Psoas muscle (tissue), 8 donors: ENCODE results near the gene NEK7. TPM values are rescaled to one million over a fixed set of nuclear protein-coding genes. Genes with fewer than 3 reads are reported as not detected.
"Not testable (repeated sequence)": the region's sequence is repeated elsewhere in the genome, so short reads cannot be mapped to it uniquely, and the experiment has no call there.

Source experiments
- ATAC-seq, 4 donors: fragments of 200-7000 bp; cut with Tn5 transposase; one replicate each; pipeline ENCODE4 v1.9.1; 2020; ENCODE audit warnings: moderate library complexity in 3 of 4, mild to moderate bottlenecking in 2 of 4
- DNase-seq, 2 donors: peaks; one replicate each; pipeline ENCODE4 v3.0.0-alpha.2; 2020
- H3K27ac ChIP-seq: fragments of 200-600 bp; one replicate; pipeline ENCODE4 v1.8.0; 2022
- H3K27me3 ChIP-seq, 3 donors: fragments of 200-600 bp in 1 of 3; one replicate each; pipeline versions ENCODE4 v1.6.1 to v1.8.0; 2013 to 2022; ENCODE audit warnings: low read length in 2 of 3, mild to moderate bottlenecking in 2 of 3, moderate library complexity in 1 of 3; ENCODE audit not compliant: insufficient read depth in 3 of 3
- H3K36me3 ChIP-seq, 2 donors: fragments of 200-600 bp in 1 of 2; one replicate each; pipeline versions ENCODE4 v1.6.1 to v1.8.0; 2013 to 2022; ENCODE audit warnings: low read depth in 1 of 2, mild to moderate bottlenecking in 1 of 2, moderate library complexity in 1 of 2; ENCODE audit not compliant: insufficient read depth in 1 of 2
- H3K4me1 ChIP-seq: fragments of 200-600 bp; one replicate; pipeline ENCODE4 v1.8.0; 2022
- H3K4me3 ChIP-seq: fragments of 200-600 bp; one replicate; pipeline ENCODE4 v1.8.0; 2022; ENCODE audit warnings: mild to moderate bottlenecking
- H3K9me3 ChIP-seq: fragments of 200-600 bp; one replicate; pipeline ENCODE4 v1.8.0; 2022
- CTCF ChIP-seq: fragments of 200-600 bp; IDR thresholded peaks from one replicate; pipeline ENCODE4 v1.8.0; 2022; ENCODE audit warnings: antibody characterized with exemption
- WGBS, 3 donors: extraction: QIAGEN DNeasy Blood & Tissue Kit; methylation state at CpG; one replicate each; pipeline versions ENCODE4 v1.1.6 to v1.1.7; 2013; 5-methylcytosine and 5-hydroxymethylcytosine counted together
- intact Hi-C, 2 donors: fragments of 100-400 bp; cut with DNase I; formaldehyde crosslinking; loops; one replicate each; pipeline versions ENCODE4 v1.11.0 to v1.14.2; 2022
- polyA plus RNA-seq, 3 donors: library from polyadenylated mRNA; stranded (reverse); fragments of 200-250 nt; gene quantifications; one replicate each; pipeline ENCODE4 v1.2.3, GENCODE V29; 2013
- total RNA-seq, 4 donors: library from RNA; stranded (reverse); fragmentation: NEBNext Ultra II Directional in 2 of 4; extraction: Animal tissue kit (Norgen Biotek cat#: 25700) in 2 of 4; gene quantifications; one replicate each; pipeline versions ENCODE4 v1.2.1 to v1.2.4, GENCODE V29; 2021 to 2023
- donor health status: healthy with polysubstance abuse.
- donor health status: DM: no; HTN: no; CAD: no; lungs with moderate emphysema.
- donor health status: Bipolar disorder and iron deficiency.
- donor health status: healthy.
- donor health status: DM: yes; HTN: yes; CAD: no.
- donor health status: DM: no; HTN: no; CAD: no.
- donor health status: DM: no; HTN: no; CAD: no.
- donor health status: DM: yes; HTN: yes; CAD: no.

Gene NEK7
- total and polyA plus RNA-seq, 7 donors = 10.1 to 88.2 (median 61.3) TPM

DNA sequence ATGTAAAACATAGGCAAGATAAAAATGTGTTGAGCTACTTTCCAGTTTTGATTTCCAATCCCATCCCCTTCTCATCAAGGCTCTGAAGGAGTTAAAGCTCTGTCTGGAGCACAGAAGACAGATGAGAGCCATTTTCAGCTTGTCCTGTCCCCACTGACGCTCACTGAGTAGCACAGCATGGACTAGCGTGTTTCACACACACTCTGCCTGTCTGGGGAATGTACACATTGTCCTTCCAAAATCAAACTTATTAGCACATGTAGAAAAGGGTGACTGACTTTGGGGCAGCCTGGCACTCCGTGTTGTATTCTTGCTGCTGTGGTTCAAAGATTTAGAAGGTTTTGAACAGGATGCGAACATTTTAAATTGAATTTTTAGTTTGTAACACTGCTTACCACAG is 139.2 kb downstream of the NEK7 start:
- Histone ChIP-seq H3K4me3 (no peak overlapping the region), H3K36me3 (peaks cover 0 to 46% of the 10 kb centered on the region in 2 donors), H3K27ac (no peak overlapping the region), H3K27me3 (no peaks in the 10 kb centered on the region), H3K4me1 (no peaks in the 10 kb centered on the region), H3K9me3 (no peaks in the 10 kb centered on the region)
- intact Hi-C loops = no loop called here
- WGBS, 3 donors = 76 to 87% (median 79%) methylated on average over 4 of the region's 4 CpGs
- no peak for TF ChIP-seq CTCF
- ATAC-seq (no peak), DNase-seq (no peak)

DNA sequence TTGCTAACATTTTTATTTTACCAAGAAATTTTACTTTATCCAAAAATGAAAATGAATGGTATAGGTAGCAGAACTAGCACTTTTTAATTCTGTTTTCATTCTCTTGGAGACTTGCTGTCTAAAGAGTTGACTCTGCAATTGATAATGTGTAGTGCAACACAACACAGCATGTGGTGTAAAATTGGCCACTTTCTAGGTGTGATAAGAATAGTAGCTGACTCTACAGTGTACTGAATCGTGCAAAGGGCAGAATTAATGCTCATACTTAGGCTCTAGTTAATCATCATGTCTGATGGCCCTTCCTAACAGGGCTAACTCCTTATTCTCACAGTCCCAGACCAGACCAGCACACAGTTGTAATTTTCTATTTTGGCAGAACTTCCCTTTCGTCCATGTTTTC is 140.5 kb downstream of the NEK7 start:
- Histone ChIP-seq H3K36me3 (peaks cover 0 to 42% of the 10 kb centered on the region in 2 donors), H3K27me3 (no peaks in the 10 kb centered on the region), H3K27ac (no peak overlapping the region), H3K4me1 (no peaks in the 10 kb centered on the region), H3K9me3 (no peaks in the 10 kb centered on the region), H3K4me3 (no peak overlapping the region)
- no peak for DNase-seq
- intact Hi-C loops = no loop called here
- no peak for ATAC-seq
- 73 to 88% (median 76%) methylated on average over 2 of the region's 2 CpGs for WGBS, 3 donors
- TF ChIP-seq CTCF = no peak

- Histone ChIP-seq H3K27me3 (no peaks in the 10 kb centered on the region), H3K9me3 (no peaks in the 10 kb centered on the region), H3K27ac (no peak overlapping the region), H3K36me3 (peaks cover 0 to 28% of the 10 kb centered on the region in 2 donors), H3K4me3 (no peak overlapping the region), H3K4me1 (no peaks in the 10 kb centered on the region)
- ATAC-seq = no peak
- DNase-seq = no peak
- intact Hi-C loops = no loop called here
- WGBS, 3 donors = 79 to 84% (median 82%) methylated on average over 6 of the region's 6 CpGs
- no peak for TF ChIP-seq CTCF
Measured at GRCh38 chr1:198298640-198299039, 141.8 kb downstream of the NEK7 start.

DNA sequence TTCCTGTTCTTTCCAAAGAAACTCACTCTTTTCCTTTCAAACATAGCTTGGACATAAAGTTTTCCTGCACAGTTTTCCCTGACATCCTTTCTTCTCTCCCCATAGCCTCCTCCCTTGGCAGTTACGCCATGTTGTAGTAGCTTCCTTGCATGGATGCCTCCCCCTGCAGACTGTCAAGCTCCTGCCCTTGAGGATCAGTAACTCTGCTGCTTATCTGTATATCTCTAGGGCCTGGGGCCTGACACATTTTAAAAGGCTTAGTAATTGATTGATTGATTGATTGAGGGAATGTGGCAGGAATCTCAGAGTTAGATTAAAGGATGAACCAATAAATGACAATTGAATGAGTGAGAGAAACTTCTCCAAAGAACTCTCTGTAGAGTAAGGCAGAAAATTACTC is 143.7 kb downstream of the NEK7 start:
- WGBS, 3 donors = 91 to 100% (median 94%) methylated on average over 1 of the region's 1 CpG
- H3K27ac ChIP-seq = no peak overlapping the region
- no peaks in the 10 kb centered on the region for H3K27me3 ChIP-seq
- H3K4me1 ChIP-seq = no peaks in the 10 kb centered on the region
- ATAC-seq (no peak), DNase-seq (no peak)
- H3K4me3 ChIP-seq = no peak overlapping the region
- H3K36me3 ChIP-seq = peaks cover 0 to 20% of the 10 kb centered on the region in 2 donors
- no peak for TF ChIP-seq CTCF
- intact Hi-C loops = no loop called here
- no peaks in the 10 kb centered on the region for H3K9me3 ChIP-seq

DNA sequence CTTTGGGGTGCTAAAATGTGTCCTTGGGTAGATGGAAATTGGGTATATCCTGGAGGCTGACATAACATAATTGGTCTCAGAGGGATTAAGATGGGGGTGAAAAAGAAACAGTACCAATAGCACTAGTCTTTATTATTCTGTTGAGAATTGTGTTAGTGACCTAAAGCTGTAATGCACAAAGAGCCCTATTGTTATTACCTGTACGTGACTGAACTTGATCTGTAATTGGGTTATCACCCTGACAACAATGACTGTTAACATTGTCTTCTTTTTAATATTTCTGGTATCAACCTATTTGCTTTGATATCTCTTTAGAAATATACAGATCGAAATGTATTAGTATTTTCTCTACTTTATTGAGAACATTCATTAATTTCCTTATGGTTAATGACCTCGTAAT is 147.6 kb downstream of the NEK7 start:
- no peaks in the 10 kb centered on the region for H3K9me3 ChIP-seq
- H3K27ac ChIP-seq = no peak overlapping the region
- no peaks in the 10 kb centered on the region for H3K4me1 ChIP-seq
- no peak for TF ChIP-seq CTCF
- H3K4me3 ChIP-seq = no peak overlapping the region
- DNase-seq = no peak
- intact Hi-C loops = no loop called here
- H3K36me3 ChIP-seq = no peaks in the 10 kb centered on the region
- 94 to 96% (median 96%) methylated on average over 3 of the region's 3 CpGs for WGBS, 3 donors
- no peak for ATAC-seq
- no peaks in the 10 kb centered on the region for H3K27me3 ChIP-seq

- H3K4me3 ChIP-seq, ATAC-seq, intact Hi-C loops, H3K9me3 ChIP-seq, DNase-seq, H3K27ac ChIP-seq, H3K4me1 ChIP-seq, H3K27me3 ChIP-seq: not testable (repeated sequence)
- H3K36me3 ChIP-seq = peaks cover 3 to 10% of the 10 kb centered on the region in 2 donors
- WGBS, 3 donors = 93 to 96% (median 94%) methylated on average over 15 of the region's 15 CpGs
Measured at GRCh38 chr1:198314817-198315216, 158.0 kb downstream of the NEK7 start.

DNA sequence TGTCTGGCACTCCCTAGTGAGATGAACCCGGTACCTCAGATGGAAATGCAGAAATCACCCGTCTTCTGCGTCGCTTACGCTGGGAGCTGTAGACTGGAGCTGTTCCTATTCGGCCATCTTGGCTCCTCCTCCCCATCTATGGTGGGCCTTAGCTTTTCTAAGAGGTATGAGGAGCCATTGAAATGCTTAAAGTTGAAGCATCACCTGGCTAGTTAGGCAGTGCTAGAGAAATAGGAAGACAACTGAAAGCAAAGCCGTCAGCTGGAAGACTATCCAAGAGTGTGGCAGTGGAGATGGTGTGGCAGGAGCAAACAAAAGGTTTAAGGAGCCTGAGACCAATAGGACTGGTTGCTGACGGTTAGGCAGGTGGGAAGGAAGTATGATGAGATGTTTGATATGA is 158.5 kb downstream of the NEK7 start:
- H3K9me3 ChIP-seq, H3K27me3 ChIP-seq, H3K4me1 ChIP-seq, H3K4me3 ChIP-seq, H3K27ac ChIP-seq, DNase-seq, ATAC-seq, intact Hi-C loops: not testable (repeated sequence)
- peaks cover 3 to 14% of the 10 kb centered on the region in 2 donors for H3K36me3 ChIP-seq
- WGBS, 3 donors = 96 to 99% (median 98%) methylated on average over 7 of the region's 8 CpGs
